Mesendoderm (in vitro differentiated cells): Measurements from ENCODE around the gene PRSS27.
"Not testable (repeated sequence)": the region's sequence is repeated elsewhere in the genome, so short reads cannot be mapped to it uniquely, and the experiment has no call there.

Source experiments
- DNase-seq: peaks from one replicate; pipeline ENCODE4 v3.0.0; 2013
- H2AK5ac ChIP-seq: 2 replicates; pipeline ENCODE4 v1.6.1; 2013; ENCODE audit warnings: low read length, inconsistent platforms
- H2BK120ac ChIP-seq: 2 replicates; pipeline ENCODE4 v1.6.1; 2013; ENCODE audit warnings: low read depth, mild to moderate bottlenecking, low read length, moderate library complexity, mixed read lengths
- H2BK15ac ChIP-seq: replicated peaks from 2 replicates; pipeline ENCODE4 v1.6.1; 2013; ENCODE audit warnings: low read depth, mild to moderate bottlenecking, moderate library complexity
- H2BK5ac ChIP-seq: 2 replicates; pipeline ENCODE4 v1.6.1; 2013; ENCODE audit warnings: low read length, inconsistent platforms
- H3K18ac ChIP-seq: 2 replicates; pipeline ENCODE4 v1.6.1; 2013; ENCODE audit warnings: mild to moderate bottlenecking, low read length, mixed read lengths
- H3K23ac ChIP-seq: one replicate; pipeline ENCODE4 v1.6.1; 2013; ENCODE audit warnings: low read length
- H3K27ac ChIP-seq: 2 replicates; pipeline ENCODE4 v1.5.1; 2013; ENCODE audit warnings: low read depth, mild to moderate bottlenecking, inconsistent platforms, low read length, moderate library complexity
- H3K27me3 ChIP-seq: 2 replicates; pipeline ENCODE4 v1.6.1; 2013; ENCODE audit warnings: low read length, control low read depth, mild to moderate bottlenecking, inconsistent platforms; ENCODE audit not compliant: insufficient read depth, poor library complexity
- H3K36me3 ChIP-seq: 2 replicates; pipeline ENCODE4 v1.6.1; 2013; ENCODE audit warnings: low read length, inconsistent platforms; ENCODE audit not compliant: control insufficient read depth, insufficient read depth
- H3K4ac ChIP-seq: one replicate; pipeline ENCODE4 v1.6.1; 2013; ENCODE audit warnings: low read depth, mild to moderate bottlenecking, low read length, moderate library complexity
- H3K4me1 ChIP-seq: 2 replicates; pipeline ENCODE4 v1.6.1; 2013; ENCODE audit warnings: low read depth, low read length, inconsistent platforms; ENCODE audit not compliant: control insufficient read depth
- H3K4me2 ChIP-seq: 2 replicates; pipeline ENCODE4 v1.6.1; 2013; ENCODE audit warnings: low read length
- H3K4me3 ChIP-seq: 2 replicates; pipeline ENCODE4 v1.5.1; 2013; ENCODE audit warnings: mild to moderate bottlenecking, low read length
- H3K56ac ChIP-seq: one replicate; pipeline ENCODE4 v1.6.1; 2013; ENCODE audit warnings: low read length
- H3K79me1 ChIP-seq: 2 replicates; pipeline ENCODE4 v1.6.1; 2013; ENCODE audit warnings: low read length, inconsistent platforms
- H3K79me2 ChIP-seq: 2 replicates; pipeline ENCODE4 v1.6.1; 2013; ENCODE audit warnings: mild to moderate bottlenecking, low read length; ENCODE audit not compliant: control insufficient read depth, insufficient read depth
- H3K9ac ChIP-seq: 2 replicates; pipeline ENCODE4 v1.6.1; 2013; ENCODE audit warnings: low read length, inconsistent platforms
- H4K5ac ChIP-seq: one replicate; pipeline ENCODE4 v1.6.1; 2013; ENCODE audit warnings: low read length
- H4K8ac ChIP-seq: one replicate; pipeline ENCODE4 v1.6.1; 2013; ENCODE audit warnings: low read depth, mild to moderate bottlenecking, control low read depth, low read length, moderate library complexity
- WGBS: extraction: QIAGEN DNeasy Blood & Tissue Kit; methylation state at CpG from one replicate; pipeline ENCODE4 v1.1.7; 2013; ENCODE audit warnings: low lambda C conversion rate, missing lambda C conversion rate; ENCODE audit not compliant: insufficient coverage; ENCODE audit errors: extremely low coverage; 5-methylcytosine and 5-hydroxymethylcytosine counted together

Gene PRSS27

GRCh38 chr16:2680360-2680759 lies 39.7 kb downstream of the PRSS27 start:
- H2BK120ac ChIP-seq, H3K9ac ChIP-seq, H3K18ac ChIP-seq, H2BK15ac ChIP-seq, H3K4ac ChIP-seq, H3K4me3 ChIP-seq, H3K23ac ChIP-seq, H3K27me3 ChIP-seq, H3K79me1 ChIP-seq, H3K56ac ChIP-seq, H2AK5ac ChIP-seq, H3K4me2 ChIP-seq, H2BK5ac ChIP-seq, H4K5ac ChIP-seq, H4K8ac ChIP-seq, H3K27ac ChIP-seq, H3K4me1 ChIP-seq, DNase-seq, H3K36me3 ChIP-seq: not testable (repeated sequence)
- peaks cover 11% of the 10 kb centered on the region for H3K79me2 ChIP-seq
- no CpG with 5 or more reads among the region's 8 CpGs for WGBS

GRCh38 chr16:2679902-2680301 lies 40.1 kb downstream of the PRSS27 start:
- H2BK5ac ChIP-seq, H3K36me3 ChIP-seq, H3K4me3 ChIP-seq, H4K5ac ChIP-seq, DNase-seq, H3K4me2 ChIP-seq, H2BK15ac ChIP-seq, H3K18ac ChIP-seq, H3K23ac ChIP-seq, H3K79me1 ChIP-seq, H3K4ac ChIP-seq, H3K9ac ChIP-seq, H4K8ac ChIP-seq, H2BK120ac ChIP-seq, H3K56ac ChIP-seq, H3K27ac ChIP-seq, H3K4me1 ChIP-seq, H2AK5ac ChIP-seq, H3K27me3 ChIP-seq: not testable (repeated sequence)
- peaks cover 11% of the 10 kb centered on the region for H3K79me2 ChIP-seq
- whole genome bisulfite sequencing, result no CpG with 5 or more reads among the region's 4 CpGs

- H3K4ac ChIP-seq, DNase-seq, H3K4me1 ChIP-seq, H3K36me3 ChIP-seq, H3K79me2 ChIP-seq, H3K23ac ChIP-seq, H3K27ac ChIP-seq, H3K79me1 ChIP-seq, H3K27me3 ChIP-seq, H2BK120ac ChIP-seq, H3K4me3 ChIP-seq, H2BK15ac ChIP-seq, H4K5ac ChIP-seq, H3K56ac ChIP-seq, H2AK5ac ChIP-seq, H3K18ac ChIP-seq, H3K9ac ChIP-seq, H3K4me2 ChIP-seq, H2BK5ac ChIP-seq, H4K8ac ChIP-seq: not testable (repeated sequence)
- WGBS, result no CpG with 5 or more reads among the region's 23 CpGs
Observed at GRCh38 chr16:2678206-2678965, 41.6 kb downstream of the PRSS27 start.

- not testable (repeated sequence) for H3K27ac ChIP-seq, H2BK120ac ChIP-seq, H4K5ac ChIP-seq, H3K4me1 ChIP-seq, H2BK5ac ChIP-seq, H3K56ac ChIP-seq, H3K4me2 ChIP-seq, H3K36me3 ChIP-seq, H3K4me3 ChIP-seq, H3K23ac ChIP-seq, H3K79me1 ChIP-seq, H2BK15ac ChIP-seq, H3K4ac ChIP-seq, DNase-seq, H3K18ac ChIP-seq, H3K27me3 ChIP-seq, H3K9ac ChIP-seq, H2AK5ac ChIP-seq, H4K8ac ChIP-seq, H3K79me2 ChIP-seq
- WGBS, result no CpG with 5 or more reads among the region's 3 CpGs
Observed at GRCh38 chr16:2676937-2677336, 43.1 kb downstream of the PRSS27 start.

- Histone ChIP-seq H2BK5ac (no peak overlapping the region), H3K4me3 (no peak overlapping the region), H3K27ac (no peak overlapping the region), H4K8ac (no peak overlapping the region), H3K27me3 (no peaks in the 10 kb centered on the region), H2BK15ac (no peak overlapping the region), H2AK5ac (no peak overlapping the region), H2BK120ac (no peak overlapping the region), H3K36me3 (no peaks in the 10 kb centered on the region), H3K18ac (no peak overlapping the region), H3K56ac (no peak overlapping the region), H3K9ac (no peak overlapping the region), H3K4ac (no peak overlapping the region), H3K4me1 (no peaks in the 10 kb centered on the region), H3K79me2 (no peaks in the 10 kb centered on the region), H3K4me2 (no peak overlapping the region), H3K23ac (no peak overlapping the region), H3K79me1 (peaks cover 2% of the 10 kb centered on the region), H4K5ac (no peak overlapping the region)
- no peak for DNase-seq
- WGBS, result no CpG with 5 or more reads among the region's 16 CpGs
Observed at GRCh38 chr16:2675714-2676113, 44.3 kb downstream of the PRSS27 start.

- Histone ChIP-seq H3K4me3 (no peak overlapping the region), H4K5ac (no peak overlapping the region), H3K9ac (no peak overlapping the region), H3K56ac (no peak overlapping the region), H3K4me2 (no peak overlapping the region), H3K36me3 (no peaks in the 10 kb centered on the region), H4K8ac (no peak overlapping the region), H3K79me2 (no peaks in the 10 kb centered on the region), H3K23ac (no peak overlapping the region), H2BK5ac (no peak overlapping the region), H2BK120ac (no peak overlapping the region), H3K27ac (no peak overlapping the region), H3K27me3 (no peaks in the 10 kb centered on the region), H3K18ac (no peak overlapping the region), H3K79me1 (peaks cover 2% of the 10 kb centered on the region), H2BK15ac (no peak overlapping the region), H3K4me1 (no peaks in the 10 kb centered on the region), H2AK5ac (no peak overlapping the region), H3K4ac (no peak overlapping the region)
- no CpG with 5 or more reads among the region's 7 CpGs for WGBS
- DNase-seq, result no peak
Observed at GRCh38 chr16:2675021-2675420, 45.0 kb downstream of the PRSS27 start.
